Endodermal cell (in vitro differentiated cells): ENCODE results near the gene QSOX1. TPM values are rescaled to one million over a fixed set of nuclear protein-coding genes. Genes with fewer than 3 reads are reported as not detected.

ENCODE experiments used
- DNase-seq: peaks from one replicate; pipeline ENCODE4 v3.0.0-alpha.2; 2017
- H3K27ac ChIP-seq: 2 replicates; pipeline ENCODE4 v1.5.1; 2013; ENCODE audit warnings: mild to moderate bottlenecking, low read depth, low read length, moderate library complexity
- H3K27me3 ChIP-seq: 2 replicates; pipeline ENCODE4 v1.6.1; 2013; ENCODE audit warnings: mild to moderate bottlenecking, low read length, moderate library complexity; ENCODE audit not compliant: insufficient read depth, control insufficient read depth, poor library complexity, severe bottlenecking
- H3K36me3 ChIP-seq: 2 replicates; pipeline ENCODE4 v1.7.0; 2013; ENCODE audit warnings: mild to moderate bottlenecking, low read length, moderate library complexity; ENCODE audit not compliant: control insufficient read depth, insufficient read depth
- H3K4me1 ChIP-seq: one replicate; pipeline ENCODE4 v1.7.0; 2013; ENCODE audit warnings: low read length; ENCODE audit not compliant: control insufficient read depth, insufficient read depth
- H3K4me3 ChIP-seq: 2 replicates; pipeline ENCODE4 v1.5.1; 2013; ENCODE audit warnings: mild to moderate bottlenecking, low read length, moderate library complexity
- H3K9ac ChIP-seq: 2 replicates; pipeline ENCODE4 v1.6.1; 2013; ENCODE audit warnings: mild to moderate bottlenecking, low read length, moderate library complexity; ENCODE audit not compliant: poor library complexity, severe bottlenecking; ENCODE audit errors: extremely low read depth
- H3K9me3 ChIP-seq: 2 replicates; pipeline ENCODE4 v1.6.1; 2013; ENCODE audit warnings: mild to moderate bottlenecking, low read length, moderate library complexity; ENCODE audit not compliant: control insufficient read depth
- H3K27ac Mint-ChIP-seq: 2 replicates; pipeline ENCODE4 v1.8.0; 2020; ENCODE audit warnings: mixed read lengths
- H3K27me3 Mint-ChIP-seq: 2 replicates; pipeline ENCODE4 v1.8.0; 2021; ENCODE audit warnings: mild to moderate bottlenecking, mixed read lengths; ENCODE audit not compliant: insufficient read depth
- H3K36me3 Mint-ChIP-seq: 2 replicates; pipeline ENCODE4 v1.8.0; 2020; ENCODE audit warnings: low read depth, mixed read lengths
- H3K4me1 Mint-ChIP-seq: 2 replicates; pipeline ENCODE4 v1.8.0; 2020; ENCODE audit warnings: mixed read lengths
- H3K4me3 Mint-ChIP-seq: 2 replicates; pipeline ENCODE4 v1.8.0; 2020; ENCODE audit warnings: mild to moderate bottlenecking, moderate library complexity, mixed read lengths
- H3K9me3 Mint-ChIP-seq: 2 replicates; pipeline ENCODE4 v1.8.0; 2020; ENCODE audit warnings: mild to moderate bottlenecking, mixed read lengths
- CTCF ChIP-seq: fragments of 200-600 bp; sonication (generic); conservative IDR thresholded peaks from 2 replicates; pipeline ENCODE4 v1.5.0; 2021; ENCODE audit warnings: antibody characterized with exemption, mild to moderate bottlenecking
- WGBS, 2 experiments: methylation state at CpG; one replicate each; pipeline versions ENCODE4 v1.1.5 to v1.1.7; 2013; ENCODE audit warnings: missing lambda C conversion rate in 2 of 2, mixed read lengths in 1 of 2; ENCODE audit not compliant: insufficient coverage in 1 of 2, insufficient read length in 1 of 2; 5-methylcytosine and 5-hydroxymethylcytosine counted together
- total RNA-seq, 2 donors: library from RNA; stranded (reverse); fragmentation: NEBNext Ultra II Directional in 1 of 2; extraction: Animal tissue kit (Norgen Biotek cat#: 25700) in 1 of 2; gene quantifications; 2 replicates in 1 of 2; 3 replicates in 1 of 2; pipeline ENCODE4 v1.2.1, GENCODE V29; 2021

The QSOX1 gene
- total RNA-seq, 2 donors from 2014 or later, result 77.9 to 116 TPM

GRCh38 chr1:180194048-180194425, 39.4 kb downstream of the QSOX1 start:
- Mint-ChIP-seq H3K9me3 (no peaks in the 10 kb centered on the region), H3K36me3 (peaks cover 46% of the 10 kb centered on the region), H3K4me3 (no peak overlapping the region), H3K27ac (no peak overlapping the region), H3K4me1 (peaks cover 20% of the 10 kb centered on the region), H3K27me3 (peaks cover 29% of the 10 kb centered on the region)
- 94 to 97% methylated on average over 10 to 14 of the region's 14 CpGs for WGBS, 2 experiments
- no peak overlapping the region for H3K4me3 ChIP-seq
- no peak overlapping the region for H3K9ac ChIP-seq
- H3K4me1 ChIP-seq, result peaks cover 2% of the 10 kb centered on the region
- H3K9me3 ChIP-seq, result no peaks in the 10 kb centered on the region
- no peak for DNase-seq
- TF ChIP-seq CTCF, result no peak
- H3K36me3 ChIP-seq, result peaks cover 19% of the 10 kb centered on the region
- H3K27me3 ChIP-seq, result peaks cover 23% of the 10 kb centered on the region
- no peak overlapping the region for H3K27ac ChIP-seq

GRCh38 chr1:180194546-180195207, 40.0 kb downstream of the QSOX1 start:
- H3K36me3 Mint-ChIP-seq, result peaks cover 42% of the 10 kb centered on the region
- H3K27me3 ChIP-seq, result peaks cover 29% of the 10 kb centered on the region
- no peak overlapping the region for H3K27ac ChIP-seq
- H3K36me3 ChIP-seq, result peaks cover 15% of the 10 kb centered on the region
- H3K4me3 ChIP-seq, result no peak overlapping the region
- H3K9ac ChIP-seq, result no peak overlapping the region
- peaks cover 2% of the 10 kb centered on the region for H3K4me1 ChIP-seq
- no peak for DNase-seq
- no peak overlapping the region for H3K4me3 Mint-ChIP-seq
- no peaks in the 10 kb centered on the region for H3K9me3 ChIP-seq
- WGBS, 2 experiments, result 88% methylated on average over 19 of the region's 19 CpGs; no CpG with 5 or more reads in 1 of the 2 experiments
- H3K9me3 Mint-ChIP-seq, result no peaks in the 10 kb centered on the region
- H3K4me1 Mint-ChIP-seq, result peaks cover 20% of the 10 kb centered on the region
- no peak overlapping the region for H3K27ac Mint-ChIP-seq
- no peak for TF ChIP-seq CTCF
- H3K27me3 Mint-ChIP-seq, result peaks cover 35% of the 10 kb centered on the region

- no peak overlapping the region for H3K4me3 ChIP-seq
- peaks cover 2% of the 10 kb centered on the region for H3K4me1 ChIP-seq
- Mint-ChIP-seq H3K4me1 (peaks cover 20% of the 10 kb centered on the region), H3K27me3 (peaks cover 40% of the 10 kb centered on the region), H3K9me3 (no peaks in the 10 kb centered on the region), H3K4me3 (no peak overlapping the region), H3K27ac (no peak overlapping the region), H3K36me3 (peaks cover 35% of the 10 kb centered on the region)
- peaks cover 37% of the 10 kb centered on the region for H3K27me3 ChIP-seq
- H3K36me3 ChIP-seq, result peaks cover 8% of the 10 kb centered on the region
- no peaks in the 10 kb centered on the region for H3K9me3 ChIP-seq
- TF ChIP-seq CTCF, result no peak
- no peak overlapping the region for H3K27ac ChIP-seq
- DNase-seq, result no peak
- H3K9ac ChIP-seq, result no peak overlapping the region
- WGBS, 2 experiments, result 92 to 93% methylated on average over 2 to 3 of the region's 3 CpGs
Observed at GRCh38 chr1:180195401-180195800, 40.7 kb downstream of the QSOX1 start.
